ENCODE results near the gene DIPK1A. TPM values are rescaled to one million over a fixed set of nuclear protein-coding genes. Genes with fewer than 3 reads are reported as not detected.

The DIPK1A gene
- total and polyA plus RNA-seq, 3 donors from 2014 or later = 14.7 to 25.4 (median 21.4) TPM

- H3K27ac ChIP-seq = no peak overlapping the region
- peaks cover 4% of the 10 kb centered on the region for H3K4me1 ChIP-seq
- H3K9me3 ChIP-seq = no peaks in the 10 kb centered on the region
- 88% methylated on average over 2 of the region's 2 CpGs for WGBS, 2 donors
- DNase-seq = no peak
- intact Hi-C loops (cut with DNase I; ENCODE audit: low total_unique reads) = no loop called here
- TF ChIP-seq POLR2A (IDR thresholded peaks at IDR 0.05) = no peak
- TF ChIP-seq, protein P1, sequence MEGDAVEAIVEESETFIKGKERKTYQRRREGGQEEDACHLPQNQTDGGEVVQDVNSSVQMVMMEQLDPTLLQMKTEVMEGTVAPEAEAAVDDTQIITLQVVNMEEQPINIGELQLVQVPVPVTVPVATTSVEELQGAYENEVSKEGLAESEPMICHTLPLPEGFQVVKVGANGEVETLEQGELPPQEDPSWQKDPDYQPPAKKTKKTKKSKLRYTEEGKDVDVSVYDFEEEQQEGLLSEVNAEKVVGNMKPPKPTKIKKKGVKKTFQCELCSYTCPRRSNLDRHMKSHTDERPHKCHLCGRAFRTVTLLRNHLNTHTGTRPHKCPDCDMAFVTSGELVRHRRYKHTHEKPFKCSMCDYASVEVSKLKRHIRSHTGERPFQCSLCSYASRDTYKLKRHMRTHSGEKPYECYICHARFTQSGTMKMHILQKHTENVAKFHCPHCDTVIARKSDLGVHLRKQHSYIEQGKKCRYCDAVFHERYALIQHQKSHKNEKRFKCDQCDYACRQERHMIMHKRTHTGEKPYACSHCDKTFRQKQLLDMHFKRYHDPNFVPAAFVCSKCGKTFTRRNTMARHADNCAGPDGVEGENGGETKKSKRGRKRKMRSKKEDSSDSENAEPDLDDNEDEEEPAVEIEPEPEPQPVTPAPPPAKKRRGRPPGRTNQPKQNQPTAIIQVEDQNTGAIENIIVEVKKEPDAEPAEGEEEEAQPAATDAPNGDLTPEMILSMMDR (IDR thresholded peaks at IDR 0.05) = no peak
- H3K27me3 ChIP-seq = no peaks in the 10 kb centered on the region
- no peak overlapping the region for H3K4me3 ChIP-seq
- H3K36me3 ChIP-seq (ENCODE audit: low read depth, missing control alignments) = no peaks in the 10 kb centered on the region
Measured at GRCh38 chr1:92872719-92873118, 88.5 kb downstream of the DIPK1A start.

DNA sequence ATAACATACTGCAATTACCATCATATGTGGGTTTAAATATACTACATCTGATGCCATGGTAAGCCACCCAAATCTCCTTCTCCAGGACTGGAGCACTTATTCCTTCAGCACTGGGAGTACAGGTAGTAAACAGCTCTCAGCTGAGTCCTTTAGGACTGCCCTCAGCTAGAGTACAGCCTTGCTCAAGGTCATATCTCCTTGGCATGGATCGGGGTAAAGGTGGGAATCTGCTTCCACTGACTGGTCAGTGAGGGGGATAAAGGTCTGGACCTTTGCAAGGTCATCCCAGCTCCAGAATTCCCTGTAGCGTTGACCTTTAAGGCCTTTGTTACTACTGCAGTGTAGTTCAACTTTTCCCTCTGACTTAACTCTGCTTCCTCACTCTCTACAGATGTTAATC lies 90.7 kb downstream of the DIPK1A start:
- Histone ChIP-seq H3K4me1 (no peaks in the 10 kb centered on the region), H3K27me3 (no peaks in the 10 kb centered on the region), H3K9me3 (no peaks in the 10 kb centered on the region), H3K27ac (no peak overlapping the region), H3K4me3 (no peak overlapping the region), H3K36me3 (ENCODE audit: low read depth, missing control alignments) (no peaks in the 10 kb centered on the region)
- no peak for DNase-seq
- 82 to 88% methylated on average over 2 of the region's 2 CpGs for WGBS, 2 donors
- TF ChIP-seq, protein P1 (IDR thresholded peaks at IDR 0.05) = no peak
- no peak for TF ChIP-seq POLR2A (IDR thresholded peaks at IDR 0.05)
- intact Hi-C loops (cut with DNase I; ENCODE audit: low total_unique reads) = no loop called here

GRCh38 chr1:92864131-92864530 lies 97.1 kb downstream of the DIPK1A start:
- intact Hi-C loops (cut with DNase I; ENCODE audit: low total_unique reads) = no loop called here
- no peaks in the 10 kb centered on the region for H3K4me1 ChIP-seq
- no peak overlapping the region for H3K4me3 ChIP-seq
- no peaks in the 10 kb centered on the region for H3K27me3 ChIP-seq
- H3K27ac ChIP-seq = no peak overlapping the region
- H3K36me3 ChIP-seq (ENCODE audit: low read depth, missing control alignments) = no peaks in the 10 kb centered on the region
- no peak for TF ChIP-seq POLR2A (IDR thresholded peaks at IDR 0.05)
- TF ChIP-seq, protein P1 (IDR thresholded peaks at IDR 0.05) = no peak
- no peaks in the 10 kb centered on the region for H3K9me3 ChIP-seq
- no peak for DNase-seq

- no peak for DNase-seq
- Histone ChIP-seq H3K4me1 (no peaks in the 10 kb centered on the region), H3K4me3 (no peak overlapping the region), H3K27ac (no peak overlapping the region), H3K9me3 (no peaks in the 10 kb centered on the region), H3K27me3 (no peaks in the 10 kb centered on the region), H3K36me3 (ENCODE audit: low read depth, missing control alignments) (no peaks in the 10 kb centered on the region)
- WGBS, 2 donors = 73 to 83% methylated on average over 4 of the region's 4 CpGs
- TF ChIP-seq POLR2A (IDR thresholded peaks at IDR 0.05) = no peak
- TF ChIP-seq, protein P1 (IDR thresholded peaks at IDR 0.05) = no peak
- intact Hi-C loops (cut with DNase I; ENCODE audit: low total_unique reads) = no loop called here
Measured at GRCh38 chr1:92862605-92863004, 98.7 kb downstream of the DIPK1A start.

DNA sequence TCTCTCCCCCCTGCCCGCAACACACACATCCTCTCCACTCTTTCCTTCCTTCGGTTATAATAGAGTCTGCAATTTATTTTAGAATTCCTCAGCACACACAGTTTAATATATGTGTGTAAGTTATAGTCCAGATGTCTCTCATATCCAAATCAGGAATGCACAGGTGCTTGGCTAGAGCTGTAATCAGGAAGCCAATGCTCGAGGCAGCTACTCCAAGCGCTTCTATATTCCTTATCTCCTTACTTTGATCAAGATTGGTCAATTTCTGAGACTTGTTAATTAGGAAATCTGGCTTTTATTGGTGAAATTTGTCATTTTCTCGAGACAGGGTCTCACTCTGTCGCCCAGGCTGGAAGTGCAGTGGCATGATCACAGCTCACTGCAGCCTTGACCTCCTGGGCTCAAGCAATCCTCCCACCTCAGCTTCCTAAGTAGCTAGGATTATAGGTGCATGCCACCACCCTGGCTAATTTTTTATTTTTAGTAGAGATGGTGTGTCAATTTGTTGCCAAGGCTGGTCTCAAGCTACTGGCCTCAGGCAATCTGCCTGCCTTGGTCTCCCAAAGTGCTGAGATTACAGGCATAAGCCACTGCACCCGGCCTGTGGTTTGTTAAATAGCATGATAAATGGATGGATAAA lies 101.7 kb downstream of the DIPK1A start:
- peak overlapping the region in 1 of 2 donors; percentile 0 for H3K4me3 ChIP-seq
- H3K27me3 ChIP-seq = no peaks in the 10 kb centered on the region
- H3K36me3 ChIP-seq (ENCODE audit: low read depth, missing control alignments) = no peaks in the 10 kb centered on the region
- no peaks in the 10 kb centered on the region for H3K9me3 ChIP-seq
- no peak overlapping the region for H3K27ac ChIP-seq
- no peak for TF ChIP-seq POLR2A (IDR thresholded peaks at IDR 0.05)
- TF ChIP-seq, protein P1 (IDR thresholded peaks at IDR 0.05) = no peak
- H3K4me1 ChIP-seq = no peaks in the 10 kb centered on the region
- no peak for DNase-seq
- WGBS, 2 donors = 40 to 42% methylated on average over 7 of the region's 7 CpGs
- intact Hi-C loops (cut with DNase I; ENCODE audit: low total_unique reads) = loop anchor here (5.0 kb wide), 1 partner anchor 133 kb away; no protein-coding TSS in a partner anchor
